ENCODE data around the gene CLDN1. TPM values are rescaled to one million over a fixed set of nuclear protein-coding genes. Genes with fewer than 3 reads are reported as not detected.
A peak's percentile ranks its signal among the peaks of the same experiment; 100 is the strongest.

The CLDN1 gene
- total and polyA plus RNA-seq, 2 of the 13 experiments (the other 11 are each of a cell fraction or from before 2014, with no cell fraction given): 42.7 to 51.6 TPM

DNA sequence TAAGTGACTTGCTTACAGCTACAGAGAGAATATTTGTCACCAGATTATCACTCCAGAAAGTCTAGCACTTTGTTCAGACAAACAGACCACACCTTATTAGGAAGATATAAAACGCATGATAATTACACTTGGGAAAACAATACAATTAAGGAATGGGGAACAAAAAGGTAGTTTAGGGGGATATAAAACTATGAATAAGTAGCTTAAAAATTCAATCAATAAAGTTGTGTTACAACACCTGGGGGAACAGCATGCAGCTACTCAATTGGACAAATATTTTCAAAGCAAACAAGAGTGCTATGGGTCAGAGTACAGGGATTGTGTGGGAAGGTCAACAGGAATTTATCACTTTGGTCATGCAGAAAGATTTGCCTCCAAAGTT lies 15.1 kb downstream of the CLDN1 start (continued):
- TF ChIP-seq ZNF781 (CRISPR knock-in tag; IDR thresholded peaks at IDR 0.05; ENCODE audit: borderline replicate concordance, not compliant biosample characterization): no peak
- 0 out of 2 replicates have a peak, but pooled peaks have one; percentile 41 for TF ChIP-seq MEIS2 (CRISPR knock-in tag; IDR thresholded peaks at IDR 0.05)
- no peak for TF ChIP-seq RFXANK (CRISPR knock-in tag; IDR thresholded peaks at IDR 0.05)
- no peak for TF ChIP-seq MTA3 (CRISPR knock-in tag; IDR thresholded peaks at IDR 0.05)
- TF ChIP-seq POLR2G (IDR thresholded peaks at IDR 0.05; ENCODE audit: low read depth, low read length): no peak
- no peak; the same call in 1 of the 2 replicates for TF ChIP-seq ZNF816 (CRISPR knock-in tag; IDR thresholded peaks at IDR 0.05; ENCODE audit: borderline replicate concordance)
- TF ChIP-seq PCBP2 (optimal IDR thresholded peaks at IDR 0.05; ENCODE audit: low read depth, low read length, poor library complexity, severe bottlenecking): no peak
- no peak for TF ChIP-seq ZNF607 (CRISPR knock-in tag; IDR thresholded peaks at IDR 0.05; ENCODE audit: borderline replicate concordance)
- no peak for TF ChIP-seq ZNF496 (CRISPR knock-in tag; IDR thresholded peaks at IDR 0.05; ENCODE audit: insufficient replicate concordance)
- no peak; the same call in 1 of the 2 replicates for TF ChIP-seq MXD4 (CRISPR knock-in tag; IDR thresholded peaks at IDR 0.05)
- no peak for TF ChIP-seq KDM5B (CRISPR knock-in tag; IDR thresholded peaks at IDR 0.05; ENCODE audit: borderline replicate concordance)
- TF ChIP-seq ZNF766 (CRISPR knock-in tag; IDR thresholded peaks at IDR 0.05; ENCODE audit: borderline replicate concordance): no peak
- TF ChIP-seq MXD3 (CRISPR knock-in tag; IDR thresholded peaks at IDR 0.05): no peak
- TF ChIP-seq, protein P1, sequence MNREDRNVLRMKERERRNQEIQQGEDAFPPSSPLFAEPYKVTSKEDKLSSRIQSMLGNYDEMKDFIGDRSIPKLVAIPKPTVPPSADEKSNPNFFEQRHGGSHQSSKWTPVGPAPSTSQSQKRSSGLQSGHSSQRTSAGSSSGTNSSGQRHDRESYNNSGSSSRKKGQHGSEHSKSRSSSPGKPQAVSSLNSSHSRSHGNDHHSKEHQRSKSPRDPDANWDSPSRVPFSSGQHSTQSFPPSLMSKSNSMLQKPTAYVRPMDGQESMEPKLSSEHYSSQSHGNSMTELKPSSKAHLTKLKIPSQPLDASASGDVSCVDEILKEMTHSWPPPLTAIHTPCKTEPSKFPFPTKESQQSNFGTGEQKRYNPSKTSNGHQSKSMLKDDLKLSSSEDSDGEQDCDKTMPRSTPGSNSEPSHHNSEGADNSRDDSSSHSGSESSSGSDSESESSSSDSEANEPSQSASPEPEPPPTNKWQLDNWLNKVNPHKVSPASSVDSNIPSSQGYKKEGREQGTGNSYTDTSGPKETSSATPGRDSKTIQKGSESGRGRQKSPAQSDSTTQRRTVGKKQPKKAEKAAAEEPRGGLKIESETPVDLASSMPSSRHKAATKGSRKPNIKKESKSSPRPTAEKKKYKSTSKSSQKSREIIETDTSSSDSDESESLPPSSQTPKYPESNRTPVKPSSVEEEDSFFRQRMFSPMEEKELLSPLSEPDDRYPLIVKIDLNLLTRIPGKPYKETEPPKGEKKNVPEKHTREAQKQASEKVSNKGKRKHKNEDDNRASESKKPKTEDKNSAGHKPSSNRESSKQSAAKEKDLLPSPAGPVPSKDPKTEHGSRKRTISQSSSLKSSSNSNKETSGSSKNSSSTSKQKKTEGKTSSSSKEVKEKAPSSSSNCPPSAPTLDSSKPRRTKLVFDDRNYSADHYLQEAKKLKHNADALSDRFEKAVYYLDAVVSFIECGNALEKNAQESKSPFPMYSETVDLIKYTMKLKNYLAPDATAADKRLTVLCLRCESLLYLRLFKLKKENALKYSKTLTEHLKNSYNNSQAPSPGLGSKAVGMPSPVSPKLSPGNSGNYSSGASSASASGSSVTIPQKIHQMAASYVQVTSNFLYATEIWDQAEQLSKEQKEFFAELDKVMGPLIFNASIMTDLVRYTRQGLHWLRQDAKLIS (CRISPR knock-in tag; IDR thresholded peaks at IDR 0.05): no peak
- TF ChIP-seq, protein P2, sequence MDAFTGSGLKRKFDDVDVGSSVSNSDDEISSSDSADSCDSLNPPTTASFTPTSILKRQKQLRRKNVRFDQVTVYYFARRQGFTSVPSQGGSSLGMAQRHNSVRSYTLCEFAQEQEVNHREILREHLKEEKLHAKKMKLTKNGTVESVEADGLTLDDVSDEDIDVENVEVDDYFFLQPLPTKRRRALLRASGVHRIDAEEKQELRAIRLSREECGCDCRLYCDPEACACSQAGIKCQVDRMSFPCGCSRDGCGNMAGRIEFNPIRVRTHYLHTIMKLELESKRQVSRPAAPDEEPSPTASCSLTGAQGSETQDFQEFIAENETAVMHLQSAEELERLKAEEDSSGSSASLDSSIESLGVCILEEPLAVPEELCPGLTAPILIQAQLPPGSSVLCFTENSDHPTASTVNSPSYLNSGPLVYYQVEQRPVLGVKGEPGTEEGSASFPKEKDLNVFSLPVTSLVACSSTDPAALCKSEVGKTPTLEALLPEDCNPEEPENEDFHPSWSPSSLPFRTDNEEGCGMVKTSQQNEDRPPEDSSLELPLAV (CRISPR knock-in tag; conservative IDR thresholded peaks at IDR 0.05; ENCODE audit: low read depth): no peak
- peak; percentile 52 for TF ChIP-seq ZNF264 (CRISPR knock-in tag; IDR thresholded peaks at IDR 0.05)
- TF ChIP-seq, protein P3, sequence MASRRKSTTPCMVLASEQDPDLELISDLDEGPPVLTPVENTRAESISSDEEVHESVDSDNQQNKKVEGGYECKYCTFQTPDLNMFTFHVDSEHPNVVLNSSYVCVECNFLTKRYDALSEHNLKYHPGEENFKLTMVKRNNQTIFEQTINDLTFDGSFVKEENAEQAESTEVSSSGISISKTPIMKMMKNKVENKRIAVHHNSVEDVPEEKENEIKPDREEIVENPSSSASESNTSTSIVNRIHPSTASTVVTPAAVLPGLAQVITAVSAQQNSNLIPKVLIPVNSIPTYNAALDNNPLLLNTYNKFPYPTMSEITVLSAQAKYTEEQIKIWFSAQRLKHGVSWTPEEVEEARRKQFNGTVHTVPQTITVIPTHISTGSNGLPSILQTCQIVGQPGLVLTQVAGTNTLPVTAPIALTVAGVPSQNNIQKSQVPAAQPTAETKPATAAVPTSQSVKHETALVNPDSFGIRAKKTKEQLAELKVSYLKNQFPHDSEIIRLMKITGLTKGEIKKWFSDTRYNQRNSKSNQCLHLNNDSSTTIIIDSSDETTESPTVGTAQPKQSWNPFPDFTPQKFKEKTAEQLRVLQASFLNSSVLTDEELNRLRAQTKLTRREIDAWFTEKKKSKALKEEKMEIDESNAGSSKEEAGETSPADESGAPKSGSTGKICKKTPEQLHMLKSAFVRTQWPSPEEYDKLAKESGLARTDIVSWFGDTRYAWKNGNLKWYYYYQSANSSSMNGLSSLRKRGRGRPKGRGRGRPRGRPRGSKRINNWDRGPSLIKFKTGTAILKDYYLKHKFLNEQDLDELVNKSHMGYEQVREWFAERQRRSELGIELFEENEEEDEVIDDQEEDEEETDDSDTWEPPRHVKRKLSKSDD (CRISPR knock-in tag; IDR thresholded peaks at IDR 0.05; ENCODE audit: low read depth): no peak
- no peak for TF ChIP-seq ZNF20 (CRISPR knock-in tag; IDR thresholded peaks at IDR 0.05)
- peak; percentile 97 for TF ChIP-seq FOXA1 (IDR thresholded peaks at IDR 0.05)
- peak; percentile 94 for TF ChIP-seq FOXA1 (CRISPR knock-in tag; IDR thresholded peaks at IDR 0.05)
- TF ChIP-seq PTBP1 (IDR thresholded peaks at IDR 0.05; ENCODE audit: low read depth, low read length, poor library complexity, severe bottlenecking): no peak
- no peak for TF ChIP-seq FOXC1 (CRISPR knock-in tag; IDR thresholded peaks at IDR 0.05; ENCODE audit: borderline replicate concordance)
- TF ChIP-seq ARNTL (CRISPR knock-in tag; IDR thresholded peaks at IDR 0.05): no peak
